Hair follicular keratinocyte (primary cell): ENCODE results near the gene CDC37. TPM values are rescaled to one million over a fixed set of nuclear protein-coding genes. Genes with fewer than 3 reads are reported as not detected.

ENCODE experiments used
- total RNA-seq: library from RNA; depleted of rRNA; stranded (reverse); fragments of >200 nt; gene quantifications from 2 replicates; pipeline ENCODE4 v1.2.3, GENCODE V29; 2015

Gene CDC37
- 172 and 200 TPM in 2 replicates for total RNA-seq

GRCh38 chr19:10403137-10404021 lies at the start of gene CDC37:
Gene CDC37 (minus strand): TSS chr19:10403542. CDS start chr19:10403479, 63 bp downstream.

GRCh38 chr19:10420444-10421239 lies 17.3 kb upstream of the CDC37 start, which contains the start of gene PDE4A:
Gene PDE4A (plus strand): TSS chr19:10420538. CDS start chr19:10420765, 227 bp downstream.

GRCh38 chr19:10380313-10381102 lies 22.8 kb downstream of the CDC37 start, which contains the start of gene TYK2:
Gene TYK2 (minus strand): TSS chr19:10380572. CDS start chr19:10378406, 2,166 bp downstream.

Other genes starting within 250 kb of the CDC37 start
- 57.3 and 126 TPM in 2 replicates for gene DNMT1, start 208.6 kb downstream of the CDC37 start, total RNA-seq
- gene S1PR2, start 172.2 kb downstream of the CDC37 start, total RNA-seq = 4.3 and 6.2 TPM in 2 replicates
- gene MRPL4, start 151.3 kb downstream of the CDC37 start, total RNA-seq = 103 and 166 TPM in 2 replicates
- 7.3 and 17.3 TPM in 2 replicates for gene ICAM1, start 132.4 kb downstream of the CDC37 start, total RNA-seq
- gene ICAM4, start 116.6 kb downstream of the CDC37 start, total RNA-seq = 0.08 and 0.15 TPM in 2 replicates
- 1.0 and 8.8 TPM in 2 replicates for gene ICAM5, start 113.6 kb downstream of the CDC37 start, total RNA-seq
- 1.5 and 1.6 TPM in 2 replicates for gene ZGLP1, start 93.7 kb downstream of the CDC37 start, total RNA-seq
- gene FDX2, start 87.5 kb downstream of the CDC37 start, total RNA-seq = 21.6 and 34.8 TPM in 2 replicates
- gene RAVER1, start 70.0 kb downstream of the CDC37 start, total RNA-seq = 17.8 and 20.3 TPM in 2 replicates
- 1.6 and 5.7 TPM in 2 replicates for gene ICAM3, start 63.9 kb downstream of the CDC37 start, total RNA-seq
- 63.7 and 74.0 TPM in 2 replicates for gene TYK2, start 23.0 kb downstream of the CDC37 start, total RNA-seq
- 0.15 and 1.3 TPM in 2 replicates for gene PDE4A, start 17.0 kb upstream of the CDC37 start, total RNA-seq
- 50.0 and 61.7 TPM in 2 replicates for gene KEAP1, start 99.8 kb upstream of the CDC37 start, total RNA-seq
- gene S1PR5, start 113.9 kb upstream of the CDC37 start, total RNA-seq = 22.5 and 27.2 TPM in 2 replicates
- gene ATG4D, start 140.4 kb upstream of the CDC37 start, total RNA-seq = 27.9 and 33.9 TPM in 2 replicates
- 11.6 and 17.7 TPM in 2 replicates for gene KRI1, start 162.5 kb upstream of the CDC37 start, total RNA-seq
- 5.1 and 5.9 TPM in 2 replicates for gene CDKN2D, start 165.4 kb upstream of the CDC37 start, total RNA-seq
- gene AP1M2, start 183.8 kb upstream of the CDC37 start, total RNA-seq = 78.9 and 111 TPM in 2 replicates
- gene SLC44A2, start 222.0 kb upstream of the CDC37 start, total RNA-seq = 18.8 and 43.9 TPM in 2 replicates